ENCODE data around the gene AGAP1. TPM values are rescaled to one million over a fixed set of nuclear protein-coding genes. Genes with fewer than 3 reads are reported as not detected.

The AGAP1 gene
- total RNA-seq, 6 experiments from 2014 or later = 8.1 to 11.2 (median 9.8) TPM

DNA sequence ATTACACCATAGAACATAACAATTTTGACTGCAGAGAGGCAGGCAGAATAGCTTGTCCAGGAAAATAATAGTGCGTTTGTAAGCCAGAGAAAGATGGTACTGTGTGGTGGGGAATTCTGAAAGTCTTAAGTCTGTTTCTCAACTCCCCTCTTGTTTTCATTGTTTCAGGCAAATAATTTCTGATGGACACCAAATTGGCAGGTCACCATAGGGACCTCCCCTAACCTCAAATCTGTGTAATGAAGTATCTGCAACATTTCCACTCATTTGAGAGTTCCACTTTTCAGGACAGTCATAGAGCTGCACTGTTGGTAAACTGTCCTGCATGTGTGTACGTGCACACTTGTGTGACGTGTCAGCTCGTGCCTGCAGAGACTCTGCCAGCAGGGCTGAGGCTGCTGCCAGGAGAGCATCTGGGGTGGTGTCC, 195.6 kb downstream of the AGAP1 start:
- no peaks in the 10 kb centered on the region for H3K36me3 ChIP-seq
- intact Hi-C loops (cut with DNase I) = no loop called here
- H3K27ac ChIP-seq = no peak overlapping the region
- TF ChIP-seq, protein P1, sequence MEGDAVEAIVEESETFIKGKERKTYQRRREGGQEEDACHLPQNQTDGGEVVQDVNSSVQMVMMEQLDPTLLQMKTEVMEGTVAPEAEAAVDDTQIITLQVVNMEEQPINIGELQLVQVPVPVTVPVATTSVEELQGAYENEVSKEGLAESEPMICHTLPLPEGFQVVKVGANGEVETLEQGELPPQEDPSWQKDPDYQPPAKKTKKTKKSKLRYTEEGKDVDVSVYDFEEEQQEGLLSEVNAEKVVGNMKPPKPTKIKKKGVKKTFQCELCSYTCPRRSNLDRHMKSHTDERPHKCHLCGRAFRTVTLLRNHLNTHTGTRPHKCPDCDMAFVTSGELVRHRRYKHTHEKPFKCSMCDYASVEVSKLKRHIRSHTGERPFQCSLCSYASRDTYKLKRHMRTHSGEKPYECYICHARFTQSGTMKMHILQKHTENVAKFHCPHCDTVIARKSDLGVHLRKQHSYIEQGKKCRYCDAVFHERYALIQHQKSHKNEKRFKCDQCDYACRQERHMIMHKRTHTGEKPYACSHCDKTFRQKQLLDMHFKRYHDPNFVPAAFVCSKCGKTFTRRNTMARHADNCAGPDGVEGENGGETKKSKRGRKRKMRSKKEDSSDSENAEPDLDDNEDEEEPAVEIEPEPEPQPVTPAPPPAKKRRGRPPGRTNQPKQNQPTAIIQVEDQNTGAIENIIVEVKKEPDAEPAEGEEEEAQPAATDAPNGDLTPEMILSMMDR (IDR thresholded peaks at IDR 0.05) = no peak
- no peak for TF ChIP-seq POLR2A (IDR thresholded peaks at IDR 0.05)
- no peaks in the 10 kb centered on the region for H3K27me3 ChIP-seq
- no peaks in the 10 kb centered on the region for H3K9me3 ChIP-seq
- ATAC-seq (no peak), DNase-seq (no peak)
- no peak overlapping the region for H3K4me3 ChIP-seq
- H3K4me1 ChIP-seq = no peaks in the 10 kb centered on the region
- WGBS (ENCODE audit: insufficient coverage, low coverage, low lambda C conversion rate, missing lambda C conversion rate) = 78% methylated on average over 4 of the region's 4 CpGs

DNA sequence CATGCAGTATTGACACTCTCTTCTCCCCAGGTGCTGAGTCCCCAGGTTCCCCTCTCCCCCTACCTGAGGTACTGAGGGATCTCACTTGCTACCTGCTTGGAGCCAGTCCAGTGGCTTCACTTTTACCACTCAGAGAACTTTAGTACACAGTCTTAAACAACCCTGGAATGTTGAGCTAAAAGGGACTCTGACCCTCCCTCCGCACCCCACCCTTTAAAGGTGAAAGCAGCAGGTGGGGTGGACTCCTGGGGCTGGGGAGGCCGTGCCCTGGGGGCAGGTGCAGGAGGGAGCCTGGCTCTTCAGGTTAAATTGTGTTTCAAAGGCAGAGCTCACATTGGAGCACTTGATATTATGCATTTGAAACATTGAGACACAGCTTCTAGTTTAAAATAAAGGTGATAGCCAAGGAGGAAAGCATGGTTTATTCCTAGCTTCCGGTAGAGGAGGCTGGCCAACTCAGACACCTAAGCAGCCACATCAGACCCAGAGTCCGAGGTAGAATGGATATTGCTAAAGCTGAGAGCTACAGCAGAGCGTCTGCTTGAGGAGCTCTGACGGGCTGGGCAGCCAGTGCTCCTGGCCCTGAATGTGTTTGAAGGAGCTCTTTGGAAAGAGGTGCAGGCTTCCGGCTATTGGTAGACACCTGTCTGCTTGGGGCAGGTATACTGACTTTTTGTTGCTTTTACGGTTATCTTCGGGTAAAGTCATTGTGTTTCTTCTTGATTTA, 196.4 kb downstream of the AGAP1 start:
- intact Hi-C loops (cut with DNase I) = no loop called here
- TF ChIP-seq, protein P1 (IDR thresholded peaks at IDR 0.05) = no peak
- TF ChIP-seq POLR2A (IDR thresholded peaks at IDR 0.05) = no peak
- H3K4me3 ChIP-seq = no peak overlapping the region
- H3K27ac ChIP-seq = no peak overlapping the region
- H3K4me1 ChIP-seq = no peaks in the 10 kb centered on the region
- H3K36me3 ChIP-seq = no peaks in the 10 kb centered on the region
- WGBS (ENCODE audit: insufficient coverage, low coverage, low lambda C conversion rate, missing lambda C conversion rate) = 84% methylated on average over 5 of the region's 9 CpGs
- ATAC-seq (no peak), DNase-seq (no peak)
- no peaks in the 10 kb centered on the region for H3K27me3 ChIP-seq
- H3K9me3 ChIP-seq = no peaks in the 10 kb centered on the region

DNA sequence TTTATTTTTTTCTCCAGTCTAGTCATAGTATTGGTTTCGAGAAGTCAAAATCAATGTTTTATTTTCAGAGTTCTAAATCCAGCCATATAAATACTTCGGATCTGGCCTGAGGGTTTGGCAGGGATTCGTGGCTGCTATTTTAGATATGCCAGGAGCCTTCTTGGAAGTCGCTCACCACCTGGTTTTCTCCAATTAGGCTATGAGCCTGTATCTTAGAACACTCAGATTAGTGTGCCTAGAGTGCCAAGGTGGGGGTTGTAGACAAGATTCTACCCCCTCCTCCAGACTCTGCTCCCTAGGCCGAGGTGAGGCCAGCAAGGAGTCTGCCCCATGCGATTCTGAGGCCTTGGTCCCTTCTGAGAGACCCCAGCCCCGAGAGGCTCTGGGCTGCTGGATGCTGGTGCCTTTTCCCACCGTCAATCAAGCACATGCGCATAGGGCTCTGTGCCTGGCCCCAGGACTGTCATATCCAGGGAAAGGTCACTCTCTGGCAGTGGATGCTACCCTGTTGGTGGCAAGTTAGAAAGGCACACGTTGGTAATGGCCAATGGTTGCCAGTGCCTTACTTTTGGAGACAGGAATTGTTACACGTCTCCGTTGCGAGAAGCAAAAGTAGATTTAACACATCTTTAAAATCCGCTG, 197.1 kb downstream of the AGAP1 start:
- no peak overlapping the region for H3K27ac ChIP-seq
- H3K4me1 ChIP-seq = no peaks in the 10 kb centered on the region
- H3K36me3 ChIP-seq = no peaks in the 10 kb centered on the region
- WGBS (ENCODE audit: insufficient coverage, low coverage, low lambda C conversion rate, missing lambda C conversion rate) = 90% methylated on average over 10 of the region's 14 CpGs
- intact Hi-C loops (cut with DNase I) = no loop called here
- DNase-seq (no peak), ATAC-seq (no peak)
- TF ChIP-seq, protein P1 (IDR thresholded peaks at IDR 0.05) = no peak
- no peak for TF ChIP-seq POLR2A (IDR thresholded peaks at IDR 0.05)
- H3K4me3 ChIP-seq = no peak overlapping the region
- no peaks in the 10 kb centered on the region for H3K9me3 ChIP-seq
- H3K27me3 ChIP-seq = no peaks in the 10 kb centered on the region

DNA sequence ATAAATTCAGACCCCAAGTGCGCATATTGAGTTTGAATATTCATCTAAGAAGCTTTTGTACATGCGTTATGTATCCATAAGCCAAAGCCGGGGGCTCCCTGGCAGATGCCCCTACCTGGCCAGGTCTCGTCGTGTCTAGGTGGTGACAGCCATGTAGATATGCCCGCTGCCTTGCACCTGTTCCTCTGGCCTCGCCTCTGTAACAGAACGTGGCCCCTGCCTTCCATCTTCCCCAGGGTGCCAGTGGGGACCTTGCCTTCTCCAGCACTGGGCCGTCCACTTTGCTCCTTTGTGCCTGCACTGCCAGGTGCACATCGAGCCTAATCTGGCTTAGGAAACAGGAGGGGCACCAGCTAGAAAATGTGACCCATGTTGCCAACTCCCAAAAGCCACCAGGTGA, 198.2 kb downstream of the AGAP1 start:
- Histone ChIP-seq H3K36me3 (no peaks in the 10 kb centered on the region), H3K27ac (no peak overlapping the region), H3K27me3 (no peaks in the 10 kb centered on the region), H3K4me1 (no peaks in the 10 kb centered on the region), H3K4me3 (no peak overlapping the region), H3K9me3 (no peaks in the 10 kb centered on the region)
- no peak for TF ChIP-seq POLR2A (IDR thresholded peaks at IDR 0.05)
- TF ChIP-seq, protein P1 (IDR thresholded peaks at IDR 0.05) = no peak
- WGBS (ENCODE audit: insufficient coverage, low coverage, low lambda C conversion rate, missing lambda C conversion rate) = 75% methylated on average over 2 of the region's 10 CpGs
- DNase-seq (no peak), ATAC-seq (no peak)
- intact Hi-C loops (cut with DNase I) = no loop called here

Measured in right lobe of liver (tissue), 6 donors.